Stimulated activated CD4-positive, alpha-beta T cell treated with anti-CD3 and anti-CD28 coated beads, Interleukin-15, amount 100 ng/mL, for 48 hours (primary cell): ENCODE data around the gene SLC30A1.
"Not testable (repeated sequence)": the region's sequence is repeated elsewhere in the genome, so short reads cannot be mapped to it uniquely, and the experiment has no call there.

ENCODE experiments used
- DNase-seq, 2 donors: peaks; one replicate each; pipeline ENCODE4 v3.0.0-alpha.2; 2020; ENCODE audit warnings: low read depth in 2 of 2

SLC30A1 gene

GRCh38 chr1:211578640-211579439 lies at the start of gene SLC30A1:
Gene SLC30A1 (minus strand): TSS chr1:211579161. CDS start chr1:211578612, 549 bp downstream.
- peak; percentile 99 for DNase-seq

DNA sequence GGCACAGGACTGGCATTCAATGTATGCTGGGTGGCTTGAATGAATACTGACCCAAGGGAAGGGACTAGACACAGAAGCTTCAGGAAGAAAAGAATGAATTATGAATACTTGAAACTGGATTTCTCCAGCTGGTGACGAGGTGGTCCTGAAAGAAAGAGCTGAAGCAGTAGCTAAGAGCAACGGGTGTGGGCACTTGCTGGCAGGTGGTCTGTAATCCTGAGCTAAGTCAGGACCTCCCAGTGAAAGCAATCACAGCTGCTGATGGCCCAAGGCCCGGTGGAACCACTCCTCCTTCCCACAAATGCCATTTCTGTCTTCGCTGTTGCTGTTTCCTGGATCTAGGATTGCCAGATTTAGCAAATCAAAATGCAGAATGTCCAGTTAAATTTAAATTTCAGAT lies 49.5 kb upstream of the SLC30A1 start:
- no peak for DNase-seq

GRCh38 chr1:211627259-211627658 lies 48.3 kb upstream of the SLC30A1 start:
- no peak for DNase-seq

DNA sequence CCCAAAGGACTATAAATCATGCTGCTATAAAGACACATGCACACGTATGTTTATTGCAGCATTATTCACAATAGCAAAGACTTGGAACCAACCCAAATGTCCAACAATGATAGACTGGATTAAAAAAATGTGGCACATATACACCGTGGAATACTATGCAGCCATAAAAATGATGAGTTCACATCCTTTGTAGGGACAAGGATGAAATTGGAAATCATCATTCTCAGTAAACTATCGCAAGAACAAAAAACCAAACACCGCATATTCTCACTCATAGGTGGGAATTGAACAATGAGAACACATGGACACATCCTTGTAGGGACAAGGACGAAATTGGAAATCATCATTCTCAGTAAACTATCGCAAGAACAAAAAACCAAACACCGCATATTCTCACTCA lies 46.9 kb upstream of the SLC30A1 start:
- not testable (repeated sequence) for DNase-seq

DNA sequence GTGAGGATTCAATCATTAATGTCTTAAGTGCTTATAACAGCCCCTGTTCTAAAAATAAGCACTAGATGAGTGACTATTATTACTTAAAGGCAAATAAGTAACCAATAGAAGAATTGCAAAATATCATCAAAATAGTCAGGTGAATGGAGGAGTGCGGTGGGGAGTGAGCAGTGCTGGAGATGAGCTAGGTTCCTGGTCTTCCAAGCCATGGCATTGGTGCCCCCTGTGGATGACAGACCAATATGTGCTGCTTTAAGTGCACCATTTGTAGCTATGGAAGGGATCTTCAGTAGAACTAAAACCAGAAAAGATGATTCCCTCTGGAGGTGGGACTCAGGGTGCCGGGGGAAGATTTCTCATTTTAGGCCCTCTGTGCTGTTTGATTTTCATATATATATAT lies 46.1 kb upstream of the SLC30A1 start:
- DNase-seq = no peak

DNA sequence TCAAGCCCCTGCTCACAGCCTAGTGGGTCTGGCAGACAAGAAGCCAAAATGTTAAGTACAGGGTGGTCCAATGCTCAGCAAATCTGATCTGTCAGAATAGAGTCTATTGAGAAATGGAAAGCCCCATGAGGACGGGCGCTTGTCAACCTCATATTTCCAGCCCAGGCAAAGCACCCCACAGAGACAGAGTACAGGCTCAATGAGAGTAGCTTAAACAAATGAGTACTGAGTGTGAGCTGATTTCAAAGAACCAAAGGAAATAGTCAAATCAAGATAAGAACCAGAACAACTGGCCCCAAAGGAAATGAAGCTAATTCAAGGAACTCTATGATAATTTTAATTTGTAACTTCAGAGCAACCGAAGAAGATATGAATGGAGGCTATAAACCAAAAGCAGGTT lies 44.6 kb upstream of the SLC30A1 start:
- no peak for DNase-seq

- no peak for DNase-seq
Measured at GRCh38 chr1:211621447-211622198, 42.7 kb upstream of the SLC30A1 start.

GRCh38 chr1:211620097-211620496 lies 41.1 kb upstream of the SLC30A1 start:
- no peak for DNase-seq

DNA sequence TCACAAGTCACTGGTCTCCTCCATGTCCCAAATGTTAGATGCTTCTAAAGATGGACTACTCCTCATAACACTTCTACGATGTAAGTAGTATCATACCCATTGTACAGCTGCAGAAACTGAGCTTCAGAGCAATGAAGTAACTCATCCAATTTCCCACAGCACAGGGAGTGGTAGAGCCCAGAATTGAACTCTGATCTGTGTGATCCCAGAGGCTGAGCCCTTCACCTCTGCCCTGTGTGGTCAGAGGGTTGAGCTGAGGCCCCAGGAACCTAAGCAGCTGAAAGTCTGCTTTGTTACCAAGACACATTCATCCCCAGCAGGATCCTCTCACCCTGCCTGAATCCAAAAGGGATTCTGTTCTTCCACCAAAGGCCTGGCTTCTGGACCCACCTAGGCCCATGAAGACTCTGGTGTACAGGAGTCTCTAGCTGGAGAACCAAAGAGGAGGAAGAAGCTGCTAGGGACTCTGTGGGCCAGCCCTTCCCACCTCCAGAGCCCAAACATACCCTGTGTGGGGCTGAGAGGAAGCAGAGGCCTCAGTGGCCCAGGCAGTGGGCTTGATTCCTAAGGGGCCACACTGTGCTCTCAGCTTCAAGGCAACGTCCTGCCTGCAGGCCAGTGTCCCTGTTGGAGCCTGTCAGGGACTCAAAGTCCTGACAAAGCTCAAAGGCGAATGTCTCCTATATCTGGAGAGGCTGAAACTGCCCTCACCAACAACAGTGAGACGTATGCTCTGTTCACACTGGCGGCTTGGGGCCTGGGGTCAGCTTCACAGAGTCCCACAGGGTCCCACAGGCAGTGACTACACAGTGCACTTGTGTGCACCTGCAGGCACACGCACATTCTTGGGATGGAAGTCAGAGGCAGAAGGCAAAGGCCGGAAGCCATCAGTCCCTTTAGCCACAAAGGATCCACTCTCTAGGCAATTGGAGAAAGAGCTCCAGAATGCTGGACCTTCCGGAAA lies 40.4 kb upstream of the SLC30A1 start:
- DNase-seq = no peak

DNA sequence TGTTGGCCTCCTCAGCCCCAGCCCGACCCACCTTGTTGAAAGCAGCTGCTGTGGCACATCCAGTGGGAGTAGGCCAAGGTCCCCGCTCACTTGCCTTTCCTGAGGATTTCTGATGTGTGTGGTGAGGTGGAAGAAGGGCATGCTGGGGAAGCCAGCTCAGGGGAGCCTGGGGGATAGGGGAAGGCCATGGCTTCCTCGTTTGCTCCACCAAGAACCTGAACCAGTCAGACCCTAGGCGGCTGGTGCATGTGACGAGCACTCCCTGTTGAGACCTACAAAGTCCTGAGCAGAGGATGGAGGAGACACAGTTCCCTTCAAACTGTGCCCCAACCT lies 38.0 kb upstream of the SLC30A1 start:
- DNase-seq = no peak

- no peak for DNase-seq
Measured at GRCh38 chr1:211616231-211616964, 37.4 kb upstream of the SLC30A1 start.

DNA sequence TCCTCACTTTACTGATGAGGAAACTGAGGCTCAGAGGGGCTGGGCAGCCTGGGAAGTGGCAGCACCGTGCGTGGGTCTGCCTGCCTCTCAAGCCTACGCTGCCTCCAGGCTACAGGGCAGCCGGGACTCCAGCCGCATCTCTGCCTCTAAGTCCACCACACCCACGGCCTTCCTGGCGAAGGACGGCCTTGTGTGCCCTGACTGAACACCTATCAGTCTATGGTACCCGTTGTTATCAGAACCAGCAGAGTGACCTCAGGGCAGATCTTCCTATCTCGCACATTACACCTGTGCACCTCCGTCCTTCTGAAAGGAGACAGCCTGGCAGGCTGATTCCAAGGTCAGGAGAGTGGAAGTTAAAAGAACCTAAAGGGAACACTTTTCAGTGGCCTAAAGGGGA lies 35.7 kb upstream of the SLC30A1 start:
- no peak for DNase-seq

GRCh38 chr1:211613951-211614350 lies 35.0 kb upstream of the SLC30A1 start:
- no peak for DNase-seq

DNA sequence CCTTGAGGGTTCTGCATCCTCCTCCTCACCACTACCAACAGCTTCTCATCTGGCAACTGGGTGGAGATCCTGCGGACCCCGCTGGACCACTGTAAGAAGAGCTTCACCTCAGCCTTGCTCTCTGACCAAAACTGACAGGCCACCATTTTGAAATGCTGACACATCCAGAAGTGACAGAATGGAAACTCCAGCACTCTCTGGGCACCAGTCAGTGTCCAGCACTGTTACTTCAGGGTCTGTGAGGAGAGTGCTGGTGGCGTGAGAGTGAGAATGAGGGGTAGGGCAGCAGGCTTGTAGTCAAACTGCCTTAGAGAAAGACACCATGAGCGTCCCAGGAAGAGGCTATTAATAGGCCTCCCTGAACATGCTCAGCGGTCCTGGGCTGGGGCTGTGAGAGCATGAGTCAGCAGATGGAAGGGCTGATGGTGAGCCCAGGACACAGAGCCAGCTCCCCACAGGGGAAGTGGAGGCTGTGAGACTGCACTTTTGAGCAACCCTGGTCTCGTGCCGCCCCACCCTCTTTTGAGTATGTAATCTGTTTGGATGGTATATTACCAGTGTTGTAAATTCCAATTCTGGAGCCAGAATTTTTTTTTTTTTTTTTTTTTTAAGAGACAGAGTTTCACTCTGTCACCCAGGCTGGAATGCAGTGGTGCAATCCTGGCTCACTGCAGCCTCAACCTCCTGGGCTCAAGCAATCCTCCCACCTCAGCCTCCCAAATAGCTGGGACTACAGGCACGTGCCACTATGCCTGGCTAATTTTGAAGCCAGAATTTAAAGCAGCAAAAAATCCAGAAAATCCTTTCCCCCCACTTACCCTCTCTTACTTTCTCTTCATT lies 34.4 kb upstream of the SLC30A1 start:
- no peak for DNase-seq

DNA sequence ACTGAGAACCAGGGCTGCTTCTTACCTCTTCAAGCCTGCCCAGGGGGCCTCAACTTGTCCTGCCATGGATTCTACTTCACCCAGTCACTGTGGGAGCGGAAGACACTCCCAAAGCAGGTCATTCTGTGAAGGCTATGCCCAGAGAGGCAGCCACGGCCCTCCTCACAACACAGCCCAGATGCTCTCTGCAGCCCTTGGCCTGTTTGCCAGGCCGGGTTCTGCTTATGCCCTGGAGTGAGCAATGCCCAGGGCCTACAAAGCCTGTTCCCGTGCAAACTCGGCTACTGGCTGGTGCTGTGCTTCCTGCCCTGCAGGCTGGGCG lies 33.8 kb upstream of the SLC30A1 start:
- no peak for DNase-seq

DNA sequence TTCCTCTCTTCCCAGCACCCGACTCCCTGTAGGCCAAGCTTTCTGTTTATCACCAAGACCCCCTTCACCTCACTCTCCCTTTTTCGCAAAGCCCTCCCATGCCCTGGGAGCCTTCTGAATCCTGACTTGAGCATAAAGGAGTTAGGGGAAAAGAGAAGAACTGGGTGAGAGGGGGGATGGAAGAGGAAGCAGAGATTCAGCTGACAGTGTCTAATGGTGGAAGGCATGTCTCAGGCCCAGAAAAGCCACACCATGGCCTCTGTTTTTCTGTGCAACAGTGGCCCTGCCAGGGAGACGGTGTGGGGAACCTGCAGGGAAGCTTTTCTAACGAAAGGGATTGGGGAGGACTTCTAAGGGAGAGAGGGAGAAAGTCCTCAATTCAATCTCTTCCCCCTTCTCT lies 32.9 kb upstream of the SLC30A1 start:
- no peak for DNase-seq

GRCh38 chr1:211610779-211611556 lies 32.0 kb upstream of the SLC30A1 start:
- no peak for DNase-seq

- no peak for DNase-seq
Measured at GRCh38 chr1:211609120-211610024, 30.4 kb upstream of the SLC30A1 start.
